Esophagus squamous epithelium (tissue), 4 donors: ENCODE data around the gene CNIH3.

Source experiments
- CTCF ChIP-seq, 6 experiments: fragments of 450-650 bp in 4 of 6; fragments of 200-600 bp in 2 of 6; sonication (generic) in 2 of 6; IDR thresholded peaks; one replicate each; pipeline ENCODE4 v1.5.1; 2016 to 2019; ENCODE audit warnings: antibody characterized with exemption in 6 of 6, mild to moderate bottlenecking in 4 of 6, moderate library complexity in 4 of 6
- POLR2A ChIP-seq, 4 donors: fragments of 450-650 bp; IDR thresholded peaks; one replicate each; pipeline ENCODE4 v1.6.1; 2017; ENCODE audit warnings: antibody characterized with exemption in 4 of 4, mild to moderate bottlenecking in 4 of 4, moderate library complexity in 3 of 4

- no peak for TF ChIP-seq POLR2A (IDR thresholded peaks at IDR 0.05)
- TF ChIP-seq CTCF (IDR thresholded peaks at IDR 0.05): no peak
These were observed 168.9 kb downstream of the CNIH3 start for GRCh38 chr1:224785040-224785328.
